Sigmoid colon (tissue), 4 donors: ENCODE results near the gene PRKAB2.

Experiments used
- EP300 ChIP-seq, 4 donors: sonication (generic); formaldehyde crosslinking; IDR thresholded peaks; one replicate each; pipeline ENCODE4 v1.6.1; 2017; ENCODE audit warnings: antibody characterized with exemption in 4 of 4
- POLR2A ChIP-seq, 2 donors: fragments of 450-650 bp; IDR thresholded peaks; one replicate each; pipeline ENCODE4 v1.6.1; 2016; ENCODE audit warnings: antibody characterized with exemption in 2 of 2, mild to moderate bottlenecking in 2 of 2, moderate library complexity in 2 of 2
- TF ChIP-seq, protein P1 (sequence below), 4 experiments: fragments of 450-650 bp in 3 of 4; fragments of 200-600 bp in 1 of 4; IDR thresholded peaks; one replicate each; pipeline ENCODE4 v1.5.1; 2016 to 2019; ENCODE audit warnings: antibody characterized with exemption in 4 of 4, mild to moderate bottlenecking in 3 of 4, moderate library complexity in 2 of 4

DNA sequence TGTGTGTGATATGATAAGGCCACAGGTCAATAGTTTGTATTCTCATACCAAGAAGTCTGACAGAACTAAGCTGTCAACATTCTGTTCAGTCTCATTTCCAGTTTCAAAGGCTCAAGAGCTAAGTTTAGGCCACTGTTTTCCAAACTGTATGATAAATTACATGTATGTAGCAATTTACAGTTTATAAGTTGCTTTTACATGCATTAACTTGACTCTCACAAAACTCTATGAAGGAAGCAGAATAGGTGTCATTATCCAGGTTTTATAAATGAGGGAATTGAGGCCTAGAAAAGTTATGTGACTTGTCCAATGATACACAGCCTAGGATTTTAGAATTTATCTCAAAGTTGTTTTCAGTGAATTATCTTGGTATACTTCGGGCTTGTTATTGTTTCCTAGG is 29.5 kb upstream of the PRKAB2 start:
- TF ChIP-seq, protein P1, sequence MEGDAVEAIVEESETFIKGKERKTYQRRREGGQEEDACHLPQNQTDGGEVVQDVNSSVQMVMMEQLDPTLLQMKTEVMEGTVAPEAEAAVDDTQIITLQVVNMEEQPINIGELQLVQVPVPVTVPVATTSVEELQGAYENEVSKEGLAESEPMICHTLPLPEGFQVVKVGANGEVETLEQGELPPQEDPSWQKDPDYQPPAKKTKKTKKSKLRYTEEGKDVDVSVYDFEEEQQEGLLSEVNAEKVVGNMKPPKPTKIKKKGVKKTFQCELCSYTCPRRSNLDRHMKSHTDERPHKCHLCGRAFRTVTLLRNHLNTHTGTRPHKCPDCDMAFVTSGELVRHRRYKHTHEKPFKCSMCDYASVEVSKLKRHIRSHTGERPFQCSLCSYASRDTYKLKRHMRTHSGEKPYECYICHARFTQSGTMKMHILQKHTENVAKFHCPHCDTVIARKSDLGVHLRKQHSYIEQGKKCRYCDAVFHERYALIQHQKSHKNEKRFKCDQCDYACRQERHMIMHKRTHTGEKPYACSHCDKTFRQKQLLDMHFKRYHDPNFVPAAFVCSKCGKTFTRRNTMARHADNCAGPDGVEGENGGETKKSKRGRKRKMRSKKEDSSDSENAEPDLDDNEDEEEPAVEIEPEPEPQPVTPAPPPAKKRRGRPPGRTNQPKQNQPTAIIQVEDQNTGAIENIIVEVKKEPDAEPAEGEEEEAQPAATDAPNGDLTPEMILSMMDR (IDR thresholded peaks at IDR 0.05) = no peak
- TF ChIP-seq EP300 (IDR thresholded peaks at IDR 0.05) (no peak), POLR2A (IDR thresholded peaks at IDR 0.05) (no peak)
